ENCODE data around the gene MAN2B2. TPM values are rescaled to one million over a fixed set of nuclear protein-coding genes. Genes with fewer than 3 reads are reported as not detected.

Gene MAN2B2
- total RNA-seq, 4 donors from 2014 or later: 9.0 to 23.3 (median 14.3) TPM

- Histone ChIP-seq H3K4me3 (no peak overlapping the region), H3K27me3 (peaks cover 0 to 74% (median 0%) of the 10 kb centered on the region in 4 donors), H3K27ac (no peak overlapping the region), H3K4me1 (peaks cover 0 to 8% (median 0%) of the 10 kb centered on the region in 3 donors), H3K36me3 (no peaks in the 10 kb centered on the region), H3K9me3 (peaks cover 0 to 13% (median 12%) of the 10 kb centered on the region in 3 donors)
- intact Hi-C loops (cut with DNase I): loop anchor here (10.0 kb wide), 2 partner anchors 214 to 294 kb away; no protein-coding TSS in a partner anchor
- WGBS, 2 donors: 38 to 58% methylated on average over 3 to 4 of the region's 4 CpGs
- TF ChIP-seq POLR2A (IDR thresholded peaks at IDR 0.05) (no peak), CTCF (IDR thresholded peaks at IDR 0.05) (no peak)
- DNase-seq: no peak
Observed at GRCh38 chr4:6548882-6549230, 26.1 kb upstream of the MAN2B2 start.

- intact Hi-C loops (cut with DNase I): loop anchor here (10.0 kb wide), 2 partner anchors 215 to 295 kb away; no protein-coding TSS in a partner anchor
- Histone ChIP-seq H3K4me3 (no peak overlapping the region), H3K9me3 (peaks cover 0 to 13% (median 12%) of the 10 kb centered on the region in 3 donors), H3K27ac (no peak overlapping the region), H3K4me1 (peaks cover 0 to 8% (median 0%) of the 10 kb centered on the region in 3 donors), H3K36me3 (no peaks in the 10 kb centered on the region), H3K27me3 (peaks cover 0 to 71% (median 0%) of the 10 kb centered on the region in 4 donors)
- TF ChIP-seq CTCF (IDR thresholded peaks at IDR 0.05) (no peak), POLR2A (IDR thresholded peaks at IDR 0.05) (no peak)
- no peak for DNase-seq
- WGBS, 2 donors: 26 to 67% methylated on average over 2 to 4 of the region's 7 CpGs
Observed at GRCh38 chr4:6549445-6549844, 25.5 kb upstream of the MAN2B2 start.

GRCh38 chr4:6549890-6550620 is 24.9 kb upstream of the MAN2B2 start:
- Histone ChIP-seq H3K4me1 (peaks cover 0 to 8% (median 0%) of the 10 kb centered on the region in 3 donors), H3K9me3 (peaks cover 0 to 13% (median 12%) of the 10 kb centered on the region in 3 donors), H3K27ac (no peak overlapping the region), H3K4me3 (no peak overlapping the region), H3K27me3 (peaks cover 0 to 69% (median 0%) of the 10 kb centered on the region in 4 donors), H3K36me3 (no peaks in the 10 kb centered on the region)
- DNase-seq: no peak
- TF ChIP-seq POLR2A (IDR thresholded peaks at IDR 0.05): no peak
- TF ChIP-seq CTCF (IDR thresholded peaks at IDR 0.05): no peak
- intact Hi-C loops (cut with DNase I): loop anchor here (10.0 kb wide), 2 partner anchors 215 to 295 kb away; no protein-coding TSS in a partner anchor
- WGBS, 2 donors: 57 to 58% methylated on average over 10 to 13 of the region's 13 CpGs

- H3K4me1 ChIP-seq: peaks cover 0 to 10% (median 0%) of the 10 kb centered on the region in 3 donors
- H3K4me3 ChIP-seq: no peak overlapping the region
- TF ChIP-seq CTCF (IDR thresholded peaks at IDR 0.05) (no peak), POLR2A (IDR thresholded peaks at IDR 0.05) (no peak)
- DNase-seq: no peak
- peaks cover 0 to 13% (median 12%) of the 10 kb centered on the region in 3 donors for H3K9me3 ChIP-seq
- H3K36me3 ChIP-seq: no peaks in the 10 kb centered on the region
- peaks cover 0 to 67% (median 0%) of the 10 kb centered on the region in 4 donors for H3K27me3 ChIP-seq
- intact Hi-C loops (cut with DNase I): no loop called here
- no peak overlapping the region for H3K27ac ChIP-seq
- WGBS, 2 donors: 40 to 80% methylated on average over 1 of the region's 3 CpGs
Observed at GRCh38 chr4:6550821-6551220, 24.2 kb upstream of the MAN2B2 start.

- Histone ChIP-seq H3K27ac (no peak overlapping the region), H3K4me3 (no peak overlapping the region), H3K9me3 (peaks cover 0 to 13% (median 12%) of the 10 kb centered on the region in 3 donors), H3K36me3 (no peaks in the 10 kb centered on the region), H3K4me1 (peaks cover 0 to 18% (median 0%) of the 10 kb centered on the region in 3 donors), H3K27me3 (peaks cover 0 to 74% (median 0%) of the 10 kb centered on the region in 4 donors)
- 94% methylated on average over 2 of the region's 2 CpGs; no CpG with 5 or more reads in 1 of the 2 donors for WGBS, 2 donors
- intact Hi-C loops (cut with DNase I): no loop called here
- DNase-seq: no peak
- no peak for TF ChIP-seq POLR2A (IDR thresholded peaks at IDR 0.05)
- TF ChIP-seq CTCF (IDR thresholded peaks at IDR 0.05): no peak
Observed at GRCh38 chr4:6551660-6552059, 23.3 kb upstream of the MAN2B2 start.
